CD4-positive, alpha-beta memory T cell (primary cell): Measurements from ENCODE around the gene DENND4A. TPM values are rescaled to one million over a fixed set of nuclear protein-coding genes. Genes with fewer than 3 reads are reported as not detected.
"Not testable (repeated sequence)": the region's sequence is repeated elsewhere in the genome, so short reads cannot be mapped to it uniquely, and the experiment has no call there.

Source experiments
- CTCF ChIA-PET: fragments of 350-600 bp; sonication (Branson Sonifier 250); formaldehyde crosslinking; loops from one replicate; lab custom pipeline; 2021; ENCODE audit warnings: inconsistent platforms; ENCODE audit not compliant: partially characterized antibody; lab: Charles Lee
- POLR2A ChIA-PET: fragments of 350-600 bp; sonication (Branson Sonifier 250); formaldehyde crosslinking; loops from one replicate; lab custom pipeline; 2021; ENCODE audit not compliant: partially characterized antibody; lab: Charles Lee
- DNase-seq, 5 donors: peaks; one replicate each; pipeline versions ENCODE4 v3.0.0 to v3.0.0-alpha.2; 2020 to 2022; ENCODE audit warnings: mixed read lengths in 1 of 5
- H3K27ac ChIP-seq: one replicate; pipeline ENCODE4 v1.7.0; 2013; ENCODE audit warnings: low read depth, low read length
- H3K27me3 ChIP-seq: 2 replicates; pipeline ENCODE4 v1.7.0; 2013; ENCODE audit warnings: mild to moderate bottlenecking, low read length, moderate library complexity; ENCODE audit not compliant: insufficient read depth
- H3K36me3 ChIP-seq: 2 replicates; pipeline ENCODE4 v1.7.0; 2013; ENCODE audit warnings: mild to moderate bottlenecking, low read length, moderate library complexity; ENCODE audit not compliant: insufficient read depth
- H3K4me1 ChIP-seq: 2 replicates; pipeline ENCODE4 v1.7.0; 2013; ENCODE audit warnings: mild to moderate bottlenecking, low read length, moderate library complexity; ENCODE audit not compliant: insufficient read depth
- H3K4me3 ChIP-seq, 2 donors: one replicate each; pipeline ENCODE4 v1.7.0; 2013; ENCODE audit warnings: low read length in 2 of 2, mild to moderate bottlenecking in 1 of 2
- H3K9me3 ChIP-seq, 2 donors: one replicate each; pipeline ENCODE4 v1.7.0; 2013; ENCODE audit warnings: low read length in 2 of 2, control low read depth in 1 of 2; ENCODE audit not compliant: control insufficient read depth in 1 of 2
- H3K27ac Mint-ChIP-seq, 7 donors: one replicate each; pipeline ENCODE4 v1.8.0; 2020 to 2021; ENCODE audit warnings: mixed read lengths in 7 of 7, mild to moderate bottlenecking in 6 of 7, inconsistent platforms in 3 of 7, moderate library complexity in 3 of 7
- H3K27me3 Mint-ChIP-seq, 2 donors: one replicate each; pipeline ENCODE4 v1.8.0; 2020 to 2021; ENCODE audit warnings: mixed read lengths in 2 of 2
- H3K36me3 Mint-ChIP-seq, 2 donors: one replicate each; pipeline ENCODE4 v1.8.0; 2020 to 2021; ENCODE audit warnings: mixed read lengths in 2 of 2, inconsistent platforms in 1 of 2, mild to moderate bottlenecking in 1 of 2
- H3K4me1 Mint-ChIP-seq, 4 donors: one replicate each; pipeline ENCODE4 v1.8.0; 2020 to 2021; ENCODE audit warnings: mixed read lengths in 4 of 4, mild to moderate bottlenecking in 1 of 4
- H3K4me3 Mint-ChIP-seq, 8 donors: one replicate each; pipeline ENCODE4 v1.8.0; 2020 to 2021; ENCODE audit warnings: mixed read lengths in 8 of 8, mild to moderate bottlenecking in 7 of 8, moderate library complexity in 6 of 8, inconsistent platforms in 3 of 8
- H3K9me3 Mint-ChIP-seq, 8 donors: one replicate each; pipeline ENCODE4 v1.8.0; 2020 to 2021; ENCODE audit warnings: mixed read lengths in 8 of 8, mild to moderate bottlenecking in 5 of 8, inconsistent platforms in 3 of 8, moderate library complexity in 1 of 8
- intact Hi-C: fragments of 100-400 bp; cut with micrococcal nuclease; formaldehyde crosslinking; loops from one replicate; pipeline ENCODE4 v1.15.1; 2023
- polyA plus RNA-seq, 2 donors: library from polyadenylated mRNA; unstranded; fragments of 300-500 nt; fragmentation: Illumina TruSeq; gene quantifications; one replicate each; pipeline ENCODE4 v1.2.3, GENCODE V29; 2021
- total RNA-seq, 2 experiments: library from RNA; stranded (reverse); gene quantifications; one replicate each; pipeline ENCODE4 v1.2.3, GENCODE V29; 2021

The DENND4A gene
- total and polyA plus RNA-seq, 4 experiments from 2014 or later: 8.4 to 69.4 (median 42.2) TPM

GRCh38 chr15:65812467-65812866 lies 20.4 kb upstream of the DENND4A start:
- H3K36me3 ChIP-seq: no peaks in the 10 kb centered on the region
- no peaks in the 10 kb centered on the region for H3K27me3 ChIP-seq
- Mint-ChIP-seq H3K9me3 (peaks cover 2 to 9% (median 5%) of the 10 kb centered on the region in 8 donors), H3K27ac (peak overlapping the region in 4 of 7 donors; percentile 43 to 68 (median 59)), H3K36me3 (peaks cover 4% of the 10 kb centered on the region in 2 donors), H3K4me1 (peaks cover 12 to 19% (median 12%) of the 10 kb centered on the region in 4 donors), H3K4me3 (peak overlapping the region in 1 of 8 donors; percentile 28), H3K27me3 (no peaks in the 10 kb centered on the region)
- ChIA-PET CTCF (interaction anchor here (1.1 to 2.3 kb wide), 2 partner anchors 16 to 21 kb away, joined by 3 to 7 read pairs; partner anchors contain the start of gene DENND4A), POLR2A (interaction anchor here (1.3 kb wide), 1 partner anchor 20 kb away, joined by 3 read pairs; the partner anchor contains the start of gene DENND4A)
- intact Hi-C loops: no loop called here
- no peak overlapping the region for H3K4me3 ChIP-seq
- no peak overlapping the region for H3K27ac ChIP-seq
- H3K4me1 ChIP-seq: peaks cover 12% of the 10 kb centered on the region
- H3K9me3 ChIP-seq: no peaks in the 10 kb centered on the region
- no peak for DNase-seq

- Mint-ChIP-seq H3K27me3 (no peaks in the 10 kb centered on the region), H3K4me3 (no peak overlapping the region), H3K9me3 (peaks cover 2 to 9% (median 5%) of the 10 kb centered on the region in 8 donors), H3K27ac (no peak overlapping the region), H3K4me1 (peaks cover 12 to 20% (median 13%) of the 10 kb centered on the region in 4 donors), H3K36me3 (peaks cover 4% of the 10 kb centered on the region in 2 donors)
- Histone ChIP-seq H3K36me3 (no peaks in the 10 kb centered on the region), H3K27me3 (no peaks in the 10 kb centered on the region), H3K9me3 (no peaks in the 10 kb centered on the region), H3K27ac (no peak overlapping the region), H3K4me3 (no peak overlapping the region), H3K4me1 (peaks cover 16% of the 10 kb centered on the region)
- ChIA-PET CTCF (interaction anchor here (2.3 kb wide), 1 partner anchor 17 kb away, joined by 7 read pairs; no protein-coding TSS in a partner anchor), POLR2A (interaction anchor here (1.1 to 1.3 kb wide), 3 partner anchors 13 to 21 kb away, joined by 3 to 4 read pairs (median 4); partner anchors contain the start of gene DENND4A)
- DNase-seq: no peak
- intact Hi-C loops: no loop called here
Measured at GRCh38 chr15:65811835-65812234, 19.7 kb upstream of the DENND4A start.

- intact Hi-C loops, H3K36me3 Mint-ChIP-seq, H3K27ac Mint-ChIP-seq, CTCF ChIA-PET, DNase-seq, H3K4me3 ChIP-seq, H3K27ac ChIP-seq, H3K27me3 ChIP-seq, H3K36me3 ChIP-seq, H3K9me3 ChIP-seq, H3K9me3 Mint-ChIP-seq, H3K4me3 Mint-ChIP-seq, H3K27me3 Mint-ChIP-seq: not testable (repeated sequence)
- POLR2A ChIA-PET: interaction anchor here (1.1 to 1.3 kb wide), 2 partner anchors 12 to 20 kb away, joined by 4 read pairs; partner anchors contain the start of gene DENND4A
- peaks cover 23% of the 10 kb centered on the region for H3K4me1 ChIP-seq
- H3K4me1 Mint-ChIP-seq: peaks cover 8 to 19% (median 13%) of the 10 kb centered on the region in 4 donors
Measured at GRCh38 chr15:65811011-65811733, 19.1 kb upstream of the DENND4A start.

GRCh38 chr15:65806397-65806796 lies 14.3 kb upstream of the DENND4A start:
- H3K4me1 ChIP-seq: peaks cover 41% of the 10 kb centered on the region
- H3K9me3 ChIP-seq: no peaks in the 10 kb centered on the region
- no peak for DNase-seq
- peaks cover 0 to 2% (median 0%) of the 10 kb centered on the region in 8 donors for H3K9me3 Mint-ChIP-seq
- ChIA-PET POLR2A (interaction anchor here (0.9 to 10.1 kb wide), 6 partner anchors 10 to 39 kb away, joined by 4 to 107 read pairs (median 8); partner anchors contain the start of gene DENND4A), CTCF (interaction anchor here (1.3 to 2.8 kb wide), 2 partner anchors 14 to 26 kb away, joined by 5 to 7 read pairs; no protein-coding TSS in a partner anchor)
- no peak overlapping the region for H3K27ac ChIP-seq
- intact Hi-C loops: loop anchor here (2.0 kb wide), 1 partner anchor 22 kb away; no protein-coding TSS in a partner anchor
- peaks cover 14 to 32% (median 25%) of the 10 kb centered on the region in 4 donors for H3K4me1 Mint-ChIP-seq
- no peaks in the 10 kb centered on the region for H3K27me3 ChIP-seq
- H3K4me3 ChIP-seq: no peak overlapping the region
- H3K27me3 Mint-ChIP-seq: no peaks in the 10 kb centered on the region
- peaks cover 0 to 2% of the 10 kb centered on the region in 2 donors for H3K36me3 Mint-ChIP-seq
- H3K4me3 Mint-ChIP-seq: peak overlapping the region in 6 of 8 donors; percentile 2 to 96 (median 16)
- no peaks in the 10 kb centered on the region for H3K36me3 ChIP-seq
- peak overlapping the region in 4 of 7 donors; percentile 12 to 83 (median 60) for H3K27ac Mint-ChIP-seq

- peaks cover 14 to 32% (median 26%) of the 10 kb centered on the region in 4 donors for H3K4me1 Mint-ChIP-seq
Measured at GRCh38 chr15:65805019-65805745, 13.1 kb upstream of the DENND4A start.

GRCh38 chr15:65804252-65804931 lies 12.3 kb upstream of the DENND4A start:
- Histone ChIP-seq H3K36me3 (no peaks in the 10 kb centered on the region), H3K4me3 (no peak overlapping the region), H3K27ac (no peak overlapping the region), H3K9me3 (no peaks in the 10 kb centered on the region), H3K4me1 (peaks cover 41% of the 10 kb centered on the region), H3K27me3 (no peaks in the 10 kb centered on the region)
- ChIA-PET CTCF (interaction anchor here (0.8 to 1.7 kb wide), 5 partner anchors 8 to 24 kb away, joined by 3 to 5 read pairs (median 4); no protein-coding TSS in a partner anchor), POLR2A (interaction anchor here (0.6 to 10.1 kb wide), 3 partner anchors 12 to 65 kb away, joined by 3 to 107 read pairs (median 3); partner anchors contain the start of genes DENND4A and RAB11A)
- peaks cover 0 to 2% (median 0%) of the 10 kb centered on the region in 8 donors for H3K9me3 Mint-ChIP-seq
- H3K27me3 Mint-ChIP-seq: no peaks in the 10 kb centered on the region
- peaks cover 0 to 2% of the 10 kb centered on the region in 2 donors for H3K36me3 Mint-ChIP-seq
- peaks cover 14 to 31% (median 26%) of the 10 kb centered on the region in 4 donors for H3K4me1 Mint-ChIP-seq
- DNase-seq: no peak
- H3K4me3 Mint-ChIP-seq: no peak overlapping the region
- H3K27ac Mint-ChIP-seq: peak overlapping the region in 6 of 7 donors; percentile 48 to 91 (median 68)
- intact Hi-C loops: no loop called here

More at GRCh38 chr15:65805019-65805745, 13.1 kb upstream of the DENND4A start:
- Mint-ChIP-seq H3K36me3 (peaks cover 0 to 2% of the 10 kb centered on the region in 2 donors), H3K4me3 (peak overlapping the region in 2 of 8 donors; percentile 57 to 96), H3K27ac (peak overlapping the region in 6 of 7 donors; percentile 11 to 91 (median 74)), H3K9me3 (peaks cover 0 to 2% (median 0%) of the 10 kb centered on the region in 8 donors), H3K27me3 (no peaks in the 10 kb centered on the region)
- DNase-seq: no peak
- ChIA-PET POLR2A (interaction anchor here (0.6 to 10.1 kb wide), 4 partner anchors 12 to 64 kb away, joined by 3 to 107 read pairs (median 23); partner anchors contain the start of genes DENND4A and RAB11A), CTCF (interaction anchor here (0.8 to 1.7 kb wide), 4 partner anchors 9 to 24 kb away, joined by 3 to 5 read pairs (median 4); no protein-coding TSS in a partner anchor)
- no peaks in the 10 kb centered on the region for H3K27me3 ChIP-seq
- no peak overlapping the region for H3K4me3 ChIP-seq
- no peaks in the 10 kb centered on the region for H3K36me3 ChIP-seq
- no peak overlapping the region for H3K27ac ChIP-seq
- H3K9me3 ChIP-seq: no peaks in the 10 kb centered on the region
- peaks cover 41% of the 10 kb centered on the region for H3K4me1 ChIP-seq
- intact Hi-C loops: no loop called here
